Muscle layer of duodenum (tissue), 2 donors: ENCODE results near the gene JAML.
A peak's percentile ranks its signal among the peaks of the same experiment; 100 is the strongest.

Source experiments
- H3K27ac ChIP-seq: one replicate; pipeline ENCODE4 v1.7.0; 2013; ENCODE audit warnings: mild to moderate bottlenecking, low read length
- H3K27me3 ChIP-seq: one replicate; pipeline ENCODE4 v1.7.0; 2013; ENCODE audit warnings: low read depth, mild to moderate bottlenecking, control low read depth, low read length
- H3K36me3 ChIP-seq, 2 donors: one replicate each; pipeline ENCODE4 v1.7.0; 2013; ENCODE audit warnings: low read length in 2 of 2, control low read depth in 1 of 2, mild to moderate bottlenecking in 1 of 2; ENCODE audit not compliant: insufficient read depth in 2 of 2, control insufficient read depth in 1 of 2
- H3K4me1 ChIP-seq, 2 donors: one replicate each; pipeline ENCODE4 v1.7.0; 2013; ENCODE audit warnings: low read length in 2 of 2, mild to moderate bottlenecking in 2 of 2, control low read depth in 1 of 2, moderate library complexity in 1 of 2; ENCODE audit not compliant: insufficient read depth in 2 of 2, control insufficient read depth in 1 of 2
- H3K4me3 ChIP-seq, 2 donors: one replicate each; pipeline ENCODE4 v1.7.0; 2013; ENCODE audit warnings: low read length in 2 of 2, low read depth in 1 of 2, mild to moderate bottlenecking in 1 of 2
- H3K9me3 ChIP-seq, 2 donors: one replicate each; pipeline ENCODE4 v1.7.0; 2013; ENCODE audit warnings: low read length in 2 of 2, control low read depth in 1 of 2, mild to moderate bottlenecking in 1 of 2; ENCODE audit not compliant: control insufficient read depth in 1 of 2
- donor health status: healthy.

JAML gene

GRCh38 chr11:118226296-118226695 is 1.5 kb upstream of the JAML start:
- Histone ChIP-seq H3K4me1 (no peaks in the 10 kb centered on the region), H3K9me3 (no peaks in the 10 kb centered on the region), H3K4me3 (no peak overlapping the region), H3K27ac (no peak overlapping the region), H3K36me3 (peaks cover 0 to 3% of the 10 kb centered on the region in 2 donors), H3K27me3 (peaks cover 5% of the 10 kb centered on the region)

- Histone ChIP-seq H3K9me3 (no peaks in the 10 kb centered on the region), H3K36me3 (no peaks in the 10 kb centered on the region), H3K27ac (peak overlapping the region; percentile 17), H3K4me1 (no peaks in the 10 kb centered on the region), H3K4me3 (peak overlapping the region; percentile 1 to 37), H3K27me3 (peaks cover 6% of the 10 kb centered on the region)
Observed at GRCh38 chr11:118223992-118224391, 819 bp downstream of the JAML start.

DNA sequence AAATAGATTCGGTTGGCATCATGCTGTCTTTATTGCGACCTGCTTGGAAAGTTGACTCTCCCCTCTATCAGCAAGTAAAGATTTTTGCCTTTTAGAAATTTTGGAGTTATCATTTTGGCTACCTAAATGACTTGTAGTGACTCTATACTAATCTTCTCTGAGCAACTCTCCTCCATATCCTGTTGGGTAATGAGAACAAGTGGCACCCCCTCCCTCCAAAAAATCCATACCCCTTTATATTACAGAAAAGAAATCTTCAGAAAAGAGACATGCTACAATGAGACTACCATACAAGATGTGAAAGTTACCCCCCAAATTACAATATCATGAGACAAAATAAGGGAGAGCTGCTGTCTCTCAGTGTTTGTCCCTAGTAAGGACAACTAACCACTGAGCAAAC is 1.2 kb downstream of the JAML start:
- Histone ChIP-seq H3K4me3 (peak overlapping the region; percentile 1 to 37), H3K36me3 (no peaks in the 10 kb centered on the region), H3K27ac (peak overlapping the region; percentile 17), H3K9me3 (no peaks in the 10 kb centered on the region), H3K27me3 (peaks cover 6% of the 10 kb centered on the region), H3K4me1 (no peaks in the 10 kb centered on the region)

DNA sequence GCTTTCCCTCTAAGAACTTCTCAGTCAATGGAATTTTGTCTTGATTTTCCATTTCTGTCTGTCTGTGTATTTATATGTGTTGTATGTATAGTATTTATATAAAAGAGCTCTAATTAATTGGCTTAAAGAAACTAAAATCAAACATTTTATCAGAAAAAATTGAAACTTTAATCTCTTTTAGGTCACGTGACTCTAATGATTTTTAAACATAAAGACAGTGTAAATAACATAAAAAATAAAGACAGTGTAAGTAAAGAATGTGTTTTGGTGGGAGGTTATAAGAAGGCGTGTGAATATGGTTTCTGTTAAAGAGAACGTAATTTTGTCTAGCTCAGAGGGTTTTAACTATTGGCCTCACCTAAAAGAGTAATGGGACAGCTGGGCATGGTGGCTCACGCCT is 2.4 kb downstream of the JAML start:
- Histone ChIP-seq H3K27ac (no peak overlapping the region), H3K4me3 (no peak overlapping the region)

DNA sequence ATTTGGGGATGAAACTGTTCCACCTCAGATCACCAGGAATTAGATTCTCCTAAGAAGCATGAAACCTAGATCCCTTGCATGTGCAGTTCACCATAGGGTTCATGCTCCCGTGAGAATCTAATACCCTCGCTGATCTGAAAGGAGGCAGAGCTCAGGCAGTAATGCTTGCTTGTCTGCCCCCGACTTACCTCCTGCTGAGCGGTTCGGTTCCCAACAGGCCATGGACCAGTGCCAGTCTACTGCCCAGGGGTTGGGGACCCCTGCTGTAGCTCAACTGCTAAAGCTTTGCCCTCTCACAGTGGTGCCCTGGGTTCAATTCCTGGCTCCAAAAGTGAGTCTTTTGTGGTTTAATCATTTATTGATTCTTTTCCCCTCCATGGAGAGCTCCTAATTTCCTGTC is 3.4 kb downstream of the JAML start:
- Histone ChIP-seq H3K4me1 (no peaks in the 10 kb centered on the region), H3K27ac (no peak overlapping the region), H3K36me3 (no peaks in the 10 kb centered on the region), H3K4me3 (no peak overlapping the region), H3K9me3 (no peaks in the 10 kb centered on the region), H3K27me3 (peaks cover 6% of the 10 kb centered on the region)

More for the DNA sequence above, 2.4 kb downstream of the JAML start:
- H3K36me3 ChIP-seq, result no peaks in the 10 kb centered on the region
- no peaks in the 10 kb centered on the region for H3K9me3 ChIP-seq
- H3K4me1 ChIP-seq, result no peaks in the 10 kb centered on the region
- H3K27me3 ChIP-seq, result peaks cover 6% of the 10 kb centered on the region

DNA sequence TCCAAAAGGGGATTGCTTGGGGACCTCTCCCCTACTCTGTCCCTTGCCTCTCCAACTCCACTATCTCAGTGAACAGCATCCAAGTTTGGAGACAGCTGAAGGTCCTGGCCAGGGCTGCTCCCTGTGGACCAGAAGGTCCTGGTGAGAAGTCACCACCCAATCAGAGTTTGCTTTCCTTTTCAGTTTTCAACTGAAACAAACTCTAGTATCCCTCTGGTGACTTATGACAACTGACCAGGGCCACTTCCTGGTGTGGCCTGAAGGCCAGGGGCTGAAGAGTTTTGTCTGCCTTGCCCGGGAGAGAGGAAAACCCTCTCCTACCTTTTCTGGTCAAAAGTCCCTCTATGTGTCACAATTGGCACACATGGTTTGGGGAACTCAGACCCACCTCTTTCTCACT is 5.1 kb downstream of the JAML start:
- Histone ChIP-seq H3K4me1 (no peaks in the 10 kb centered on the region), H3K27ac (no peak overlapping the region), H3K27me3 (peaks cover 6% of the 10 kb centered on the region)

DNA sequence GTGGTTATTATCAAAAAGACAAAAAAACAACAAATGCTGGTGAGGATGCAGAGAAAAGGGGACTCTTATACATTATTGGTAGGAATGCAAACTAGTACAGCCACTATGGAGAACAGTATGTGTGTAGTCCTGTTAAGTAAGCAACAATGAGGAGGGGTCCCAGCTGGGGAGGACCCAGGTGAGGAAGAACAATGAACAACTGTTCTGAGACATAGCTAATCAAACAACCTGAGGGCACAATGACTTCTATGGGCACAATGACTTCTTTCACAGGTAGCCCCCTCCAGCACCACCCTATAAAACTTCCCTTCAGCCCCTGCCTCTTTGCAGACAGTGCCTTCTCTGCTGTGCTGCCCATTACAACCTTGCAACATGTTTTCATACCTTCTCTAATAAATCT is 5.6 kb downstream of the JAML start:
- H3K36me3 ChIP-seq, result no peaks in the 10 kb centered on the region
- H3K27ac ChIP-seq, result no peak overlapping the region
- no peaks in the 10 kb centered on the region for H3K4me1 ChIP-seq
- H3K27me3 ChIP-seq, result peaks cover 6% of the 10 kb centered on the region
- no peak overlapping the region for H3K4me3 ChIP-seq
- H3K9me3 ChIP-seq, result no peaks in the 10 kb centered on the region

More for the DNA sequence above, 5.1 kb downstream of the JAML start:
- no peaks in the 10 kb centered on the region for H3K36me3 ChIP-seq
- peak overlapping the region in 1 of 2 donors; percentile 13 for H3K4me3 ChIP-seq
- H3K9me3 ChIP-seq, result no peaks in the 10 kb centered on the region

DNA sequence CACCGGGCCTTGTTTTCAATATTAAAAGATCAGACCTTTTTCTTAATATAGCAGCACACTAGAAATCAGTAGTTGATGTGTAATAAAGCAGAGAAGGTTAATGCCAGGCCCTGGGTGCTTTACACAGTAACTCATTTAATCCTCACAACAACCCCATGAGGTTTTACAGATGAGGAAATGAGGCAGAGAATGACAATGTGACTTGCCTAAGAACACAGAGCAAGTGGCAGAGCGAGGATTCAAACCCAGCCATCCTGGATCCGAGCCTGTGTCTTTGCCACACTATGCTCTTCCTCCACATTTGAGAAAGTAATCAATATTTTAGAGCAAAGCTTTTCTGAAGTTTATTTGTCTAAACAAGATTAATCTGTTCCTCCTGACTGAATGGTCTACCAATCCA is 7.2 kb downstream of the JAML start:
- peaks cover 0 to 10% of the 10 kb centered on the region in 2 donors for H3K4me1 ChIP-seq
- no peak overlapping the region for H3K4me3 ChIP-seq
- peak overlapping the region; percentile 27 for H3K27ac ChIP-seq
- H3K9me3 ChIP-seq, result no peaks in the 10 kb centered on the region
- peaks cover 6% of the 10 kb centered on the region for H3K27me3 ChIP-seq
- H3K36me3 ChIP-seq, result no peaks in the 10 kb centered on the region

- peaks cover 6% of the 10 kb centered on the region for H3K27me3 ChIP-seq
- peak overlapping the region; percentile 27 for H3K27ac ChIP-seq
- no peaks in the 10 kb centered on the region for H3K9me3 ChIP-seq
- H3K36me3 ChIP-seq, result no peaks in the 10 kb centered on the region
- no peak overlapping the region for H3K4me3 ChIP-seq
- H3K4me1 ChIP-seq, result peaks cover 0 to 10% of the 10 kb centered on the region in 2 donors
Observed at GRCh38 chr11:118216621-118217481, 8.0 kb downstream of the JAML start.

DNA sequence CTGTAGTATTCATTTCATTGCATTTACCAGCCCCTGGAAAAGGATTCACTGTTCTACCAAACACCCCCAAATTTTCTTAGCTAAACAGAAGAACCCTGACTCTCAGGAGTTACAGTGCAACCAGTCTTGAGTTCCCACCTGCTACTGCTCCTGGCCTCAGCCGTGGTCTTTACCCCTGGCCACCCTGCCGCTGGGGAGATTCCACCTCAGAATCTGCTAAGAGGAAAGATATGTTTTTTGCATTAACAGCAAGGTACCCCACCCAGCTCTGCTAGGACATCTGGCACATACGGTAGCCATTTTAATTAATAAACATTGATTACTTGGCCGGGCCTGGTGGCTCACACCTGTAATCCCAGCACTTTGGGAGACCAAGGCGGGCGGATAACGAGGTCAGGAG is 9.0 kb downstream of the JAML start:
- Histone ChIP-seq H3K27me3 (no peaks in the 10 kb centered on the region), H3K36me3 (no peaks in the 10 kb centered on the region), H3K9me3 (no peaks in the 10 kb centered on the region), H3K4me1 (peaks cover 0 to 10% of the 10 kb centered on the region in 2 donors), H3K27ac (no peak overlapping the region), H3K4me3 (no peak overlapping the region)

- Histone ChIP-seq H3K27me3 (no peaks in the 10 kb centered on the region), H3K9me3 (no peaks in the 10 kb centered on the region), H3K36me3 (no peaks in the 10 kb centered on the region), H3K4me1 (peaks cover 0 to 10% of the 10 kb centered on the region in 2 donors), H3K27ac (no peak overlapping the region), H3K4me3 (no peak overlapping the region)
Observed at GRCh38 chr11:118215262-118215661, 9.5 kb downstream of the JAML start.
